GM19351 (cell line): ENCODE results near the gene CSTPP1.

Experiments
- ATAC-seq: cut with Tn5 transposase; IDR thresholded peaks from one replicate; pipeline ENCODE4 v1.9.1; 2021; ENCODE audit warnings: mild to moderate bottlenecking, moderate library complexity; ENCODE audit not compliant: unreplicated experiment

The CSTPP1 gene, protein sequence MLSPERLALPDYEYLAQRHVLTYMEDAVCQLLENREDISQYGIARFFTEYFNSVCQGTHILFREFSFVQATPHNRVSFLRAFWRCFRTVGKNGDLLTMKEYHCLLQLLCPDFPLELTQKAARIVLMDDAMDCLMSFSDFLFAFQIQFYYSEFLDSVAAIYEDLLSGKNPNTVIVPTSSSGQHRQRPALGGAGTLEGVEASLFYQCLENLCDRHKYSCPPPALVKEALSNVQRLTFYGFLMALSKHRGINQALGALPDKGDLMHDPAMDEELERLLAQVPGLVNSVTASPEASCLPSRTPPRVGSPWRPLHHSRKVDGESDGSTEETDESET

DNA sequence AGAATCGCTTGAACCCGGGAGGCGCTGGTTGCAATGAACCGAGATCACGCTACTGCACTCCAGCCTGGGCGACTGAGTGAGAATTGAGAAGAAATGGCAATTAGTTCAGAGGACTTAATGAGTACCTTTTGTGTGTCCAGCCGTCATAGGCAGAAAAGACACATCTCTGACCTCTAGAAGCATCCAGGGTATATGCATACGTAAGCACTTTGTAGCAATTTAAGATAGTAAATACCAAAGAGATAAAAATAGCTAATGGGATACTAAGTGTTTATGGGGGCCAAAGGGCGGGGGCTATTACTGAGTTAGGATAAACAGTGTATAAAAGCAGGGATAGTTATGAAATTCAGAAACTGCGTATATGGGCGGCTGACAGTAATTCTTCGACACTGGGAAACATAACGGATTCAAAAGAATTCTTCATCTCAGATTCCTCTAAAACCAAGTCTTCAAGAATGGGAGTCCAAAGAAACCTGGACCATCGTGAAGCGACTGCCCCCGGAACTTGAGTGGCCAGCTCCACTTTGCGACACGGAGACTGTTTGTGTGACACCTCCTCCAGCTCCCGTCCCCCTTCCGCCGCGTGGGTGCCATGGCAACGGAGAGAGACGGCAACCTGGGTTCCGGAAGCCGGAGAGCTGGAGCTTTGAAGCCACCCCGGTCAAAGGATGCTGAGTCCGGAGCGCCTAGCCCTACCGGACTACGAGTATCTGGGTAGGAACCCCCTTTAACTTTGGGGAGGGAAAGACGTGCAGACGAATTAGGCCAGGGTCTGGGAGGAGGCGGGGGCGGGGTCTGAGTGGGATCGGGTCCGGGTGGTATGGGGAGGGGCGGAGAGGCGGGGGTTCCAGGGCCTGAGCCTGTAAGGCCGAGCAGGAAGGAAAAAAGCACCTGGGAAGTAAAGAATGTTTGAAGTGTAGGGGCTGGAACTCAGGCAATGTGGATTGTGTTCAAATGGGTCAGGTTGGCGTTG lies at the start of gene CSTPP1:
TSS of gene CSTPP1 (plus strand) at position 624 of the 973 bp plus-strand sequence. CDS start at position 669, 45 bp downstream.
- peak; percentile 94 for ATAC-seq

DNA sequence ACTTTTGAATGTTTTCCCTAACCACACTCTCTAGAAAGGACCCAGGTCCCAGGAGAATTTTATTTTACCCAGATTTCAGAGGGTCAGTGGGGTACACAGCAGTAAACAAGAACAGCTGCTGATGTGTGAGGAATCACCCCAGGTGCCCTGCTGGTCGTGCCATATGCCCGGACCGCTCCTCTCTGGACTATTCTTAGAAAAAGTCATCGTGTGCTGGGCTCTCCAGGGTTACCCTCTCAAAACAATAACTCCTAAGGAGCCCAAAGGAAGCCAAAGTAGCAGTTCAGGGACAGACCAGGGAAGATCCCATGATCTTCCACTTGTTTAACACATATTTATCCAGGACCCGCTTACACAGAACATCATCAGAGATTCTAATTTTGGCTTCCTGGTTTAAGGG lies 47.9 kb upstream of the CSTPP1 start:
- ATAC-seq: no peak

DNA sequence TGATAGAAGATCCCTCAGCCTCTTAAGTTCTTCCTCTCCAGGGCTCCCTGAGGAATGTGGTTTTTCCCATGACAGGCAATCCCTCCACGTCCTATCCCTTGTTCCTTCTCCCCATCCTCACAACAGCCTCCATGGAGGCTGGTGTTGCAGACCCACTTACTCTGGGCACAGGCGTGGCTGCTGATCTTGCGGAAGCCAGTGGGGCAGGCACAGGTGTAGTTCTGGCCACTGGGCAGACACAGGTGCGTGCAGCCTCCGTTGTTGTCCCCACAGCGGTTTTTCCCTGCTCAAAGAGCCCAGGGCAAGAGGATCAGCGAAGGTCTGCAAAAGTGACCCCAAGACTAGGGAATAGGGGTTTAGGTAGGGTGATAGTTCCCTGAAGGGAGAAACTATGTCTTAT lies 47.3 kb upstream of the CSTPP1 start:
- ATAC-seq: no peak

DNA sequence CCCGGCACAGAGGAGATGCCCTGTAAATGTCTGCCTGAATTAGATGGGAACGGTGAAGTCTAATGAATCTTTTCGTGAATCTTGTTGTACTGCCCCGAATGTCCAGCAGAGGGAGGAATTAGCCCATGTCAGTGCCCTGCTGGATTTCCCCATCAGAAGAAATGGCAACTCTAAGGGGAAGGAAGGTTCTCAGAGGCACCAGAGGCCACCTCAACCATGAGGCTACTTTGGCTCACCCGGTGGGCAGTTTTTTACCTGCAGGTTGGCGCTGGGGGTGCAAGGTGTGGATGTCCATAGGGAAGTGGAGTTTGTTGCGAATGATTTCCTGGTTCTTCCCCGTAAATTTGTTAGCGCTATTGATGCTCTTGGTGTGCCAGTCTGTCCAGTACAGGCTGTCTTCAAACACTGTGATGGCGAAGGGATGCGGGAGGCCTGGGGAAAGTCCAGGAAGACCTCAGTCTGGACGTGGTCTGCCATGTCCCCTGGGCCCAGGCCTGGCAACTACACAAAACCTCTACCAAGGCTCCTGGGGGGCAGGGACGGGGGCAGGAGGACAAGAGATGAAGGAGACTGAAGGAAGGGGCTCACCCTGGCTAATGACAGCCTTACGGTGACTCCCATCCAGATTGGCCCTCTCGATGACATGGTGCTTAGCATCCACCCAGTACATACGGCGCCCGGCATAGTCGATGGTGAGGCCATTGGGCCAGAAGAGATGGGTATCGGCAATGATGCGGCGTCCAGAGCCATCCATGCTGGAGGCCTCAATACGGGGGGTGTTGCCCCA lies 46.7 kb upstream of the CSTPP1 start:
- peak; percentile 66 for ATAC-seq

DNA sequence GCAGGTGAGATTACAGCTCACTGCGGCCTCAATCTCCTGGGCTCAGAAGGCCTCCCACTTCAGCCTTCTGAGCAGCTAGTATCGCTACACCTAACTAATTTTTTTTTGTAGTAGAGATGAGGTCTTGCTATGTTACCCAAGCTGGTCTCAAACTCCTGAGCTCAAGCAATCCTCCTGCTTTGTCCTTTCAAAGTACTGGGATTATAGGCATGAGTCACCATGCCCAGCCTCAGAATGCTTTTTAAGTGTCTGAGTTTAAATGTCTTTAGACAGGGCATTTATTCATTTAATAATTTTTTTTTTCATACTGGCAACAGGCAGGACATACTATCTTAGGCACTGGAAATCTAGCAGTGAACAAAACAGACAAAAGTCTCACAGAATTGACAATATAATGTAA lies 45.9 kb upstream of the CSTPP1 start:
- ATAC-seq: no peak

DNA sequence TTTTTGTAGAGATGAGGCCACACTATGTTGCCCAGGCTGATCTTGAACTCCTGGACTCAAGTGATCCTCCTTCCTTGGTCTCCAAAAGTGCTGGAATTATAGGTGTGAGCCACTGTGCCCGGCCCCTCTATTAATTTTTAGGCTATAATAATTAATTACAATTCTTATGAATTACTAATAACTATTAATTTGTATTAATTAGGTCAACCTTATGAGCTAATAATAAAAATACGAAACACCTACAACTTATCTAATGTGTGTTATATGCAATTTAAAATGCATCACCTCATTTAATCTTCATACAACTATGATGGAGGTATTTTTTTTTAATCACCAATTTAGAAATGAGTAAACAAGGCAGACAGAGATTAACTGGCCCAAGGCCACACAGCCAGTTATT lies 44.5 kb upstream of the CSTPP1 start:
- ATAC-seq: no peak

DNA sequence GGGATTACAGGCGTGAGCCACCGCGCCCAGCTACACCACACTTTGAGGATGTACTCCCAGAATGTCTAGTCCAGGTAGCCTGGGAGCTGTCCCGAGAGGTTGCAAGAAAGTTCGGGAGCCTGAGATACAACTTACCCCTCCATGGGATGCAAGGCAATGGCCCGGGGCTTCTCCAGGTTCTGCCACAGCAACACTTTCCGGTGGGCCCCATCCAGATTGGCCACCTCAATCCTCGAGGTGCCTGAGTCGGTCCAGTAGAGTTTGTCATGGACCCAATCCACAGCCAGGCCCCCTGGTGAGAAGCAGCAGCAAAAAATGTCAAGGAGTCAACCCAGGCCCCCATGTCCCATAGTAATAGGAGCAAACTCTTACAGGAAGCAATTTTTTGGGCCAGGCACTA lies 43.7 kb upstream of the CSTPP1 start:
- no peak for ATAC-seq

DNA sequence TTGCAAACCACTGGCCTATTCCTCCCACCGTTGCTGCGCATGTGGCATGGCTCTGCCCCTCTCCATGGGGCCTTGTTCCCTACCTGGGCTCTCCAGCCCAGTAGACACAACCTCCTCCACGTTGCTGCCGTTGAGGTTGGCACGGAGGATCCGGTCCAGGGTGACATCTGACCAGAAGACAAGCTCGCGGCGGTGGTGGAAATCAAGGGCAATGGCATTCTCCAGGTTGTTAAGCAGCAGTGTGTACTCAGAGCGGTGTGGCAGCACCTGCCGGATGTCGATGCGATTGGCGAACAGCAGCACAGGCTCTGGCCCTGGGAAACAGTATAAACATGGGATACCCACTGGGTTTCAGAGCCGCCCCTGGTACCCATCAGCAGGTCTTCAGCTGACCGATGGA lies 42.1 kb upstream of the CSTPP1 start:
- ATAC-seq: no peak

DNA sequence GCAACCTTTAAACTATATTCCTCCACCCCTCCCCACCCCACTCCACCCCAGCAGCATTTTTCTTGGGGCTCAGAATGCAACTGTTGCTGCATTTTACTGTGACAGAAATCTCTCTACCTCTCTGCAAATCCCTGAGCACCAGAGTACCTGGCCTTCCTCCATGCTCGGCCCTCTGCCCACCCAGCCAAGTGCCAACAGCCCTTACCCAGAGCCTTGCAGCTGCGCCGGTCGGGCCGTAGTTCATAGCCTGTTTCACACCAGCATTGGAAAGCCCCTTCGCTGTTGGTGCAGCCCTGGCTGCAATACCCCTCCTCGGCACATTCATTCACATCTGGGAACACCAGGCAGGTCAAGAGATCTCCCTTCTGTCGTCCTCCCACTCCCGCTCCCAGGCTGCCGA lies 41.6 kb upstream of the CSTPP1 start:
- no peak for ATAC-seq

DNA sequence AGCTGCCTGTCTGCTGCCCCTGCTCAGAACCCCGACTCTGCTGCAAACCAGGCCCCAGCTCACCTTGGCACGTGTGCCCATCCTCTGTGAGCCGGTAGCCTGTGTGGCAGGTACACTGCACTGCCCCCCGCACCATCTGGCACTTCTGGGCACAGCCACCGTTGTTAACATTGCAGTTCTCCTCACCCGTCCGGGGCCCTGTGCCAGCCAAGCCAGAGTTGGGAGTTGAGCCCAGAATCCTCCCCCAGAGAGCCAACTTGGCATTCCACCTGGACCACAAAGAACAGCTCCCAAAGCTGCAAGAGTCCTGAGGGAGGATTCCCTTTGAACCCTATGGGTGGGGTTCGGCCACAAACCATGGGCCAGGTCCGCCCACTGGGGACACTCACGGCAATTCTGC lies 40.7 kb upstream of the CSTPP1 start:
- no peak for ATAC-seq

DNA sequence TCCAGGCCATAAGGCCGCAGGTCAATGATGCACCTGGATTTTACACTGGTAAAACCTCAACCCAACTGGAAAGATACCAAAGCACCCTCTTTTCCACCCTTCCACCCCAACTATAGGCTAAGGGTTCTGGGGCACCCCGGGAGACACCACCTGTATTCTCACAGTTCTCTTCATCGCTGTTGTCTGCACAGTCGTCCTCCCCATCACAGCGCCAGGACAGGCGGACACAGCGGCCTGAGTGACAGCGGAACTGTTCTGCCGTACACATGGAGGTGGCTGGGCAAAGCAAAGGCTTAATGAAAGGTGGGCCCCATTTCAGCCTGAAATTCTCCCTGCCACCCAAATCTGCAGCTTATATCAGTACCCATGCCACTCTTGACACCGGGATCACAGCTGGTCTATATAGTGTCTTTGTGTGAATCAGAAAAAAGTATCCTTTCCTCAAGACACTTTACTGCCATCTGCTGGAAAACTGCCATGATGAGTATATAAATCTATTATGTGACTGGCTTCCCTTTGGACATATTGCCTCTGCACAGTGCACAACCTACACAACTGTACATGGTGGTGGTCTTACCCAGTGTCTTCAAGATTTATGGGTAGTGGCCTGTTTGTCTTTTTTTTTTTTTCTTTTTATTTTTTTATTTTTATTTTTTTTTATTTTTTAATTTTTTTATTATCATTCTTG lies 39.7 kb upstream of the CSTPP1 start:
- ATAC-seq: no peak

DNA sequence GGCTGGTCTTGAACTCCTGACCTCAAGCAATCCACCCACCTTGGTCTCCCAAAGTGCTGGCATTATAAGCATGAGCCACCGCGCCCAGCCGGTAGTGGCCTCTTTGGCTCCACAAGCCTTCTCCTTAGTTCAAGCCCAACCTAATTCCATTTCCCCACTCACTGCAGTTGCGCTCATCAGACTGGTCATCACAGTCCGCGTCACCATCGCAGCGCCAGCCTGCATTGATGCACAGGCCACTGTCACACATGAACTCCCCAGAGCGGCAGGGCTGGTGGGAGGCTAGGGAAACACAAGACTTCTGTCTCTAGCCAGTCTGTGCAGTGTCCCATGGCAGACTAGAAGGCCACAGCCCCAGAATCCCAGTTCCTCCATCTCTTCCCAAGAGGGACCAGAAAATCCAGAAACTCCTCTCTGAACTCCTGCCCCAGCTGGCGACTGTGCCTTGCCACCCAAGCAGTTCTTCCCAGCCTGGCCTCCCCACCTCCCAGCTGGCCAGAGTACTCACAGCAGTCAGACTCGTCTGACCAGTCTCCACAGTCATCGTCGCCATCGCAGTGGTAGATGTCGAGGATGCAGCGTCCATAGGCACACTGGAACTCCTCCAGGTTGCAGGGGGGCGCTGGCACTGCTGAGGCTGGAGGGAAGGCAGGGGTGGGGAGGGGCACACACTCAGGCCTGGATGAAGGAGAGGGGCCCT lies 38.0 kb upstream of the CSTPP1 start:
- ATAC-seq: no peak

DNA sequence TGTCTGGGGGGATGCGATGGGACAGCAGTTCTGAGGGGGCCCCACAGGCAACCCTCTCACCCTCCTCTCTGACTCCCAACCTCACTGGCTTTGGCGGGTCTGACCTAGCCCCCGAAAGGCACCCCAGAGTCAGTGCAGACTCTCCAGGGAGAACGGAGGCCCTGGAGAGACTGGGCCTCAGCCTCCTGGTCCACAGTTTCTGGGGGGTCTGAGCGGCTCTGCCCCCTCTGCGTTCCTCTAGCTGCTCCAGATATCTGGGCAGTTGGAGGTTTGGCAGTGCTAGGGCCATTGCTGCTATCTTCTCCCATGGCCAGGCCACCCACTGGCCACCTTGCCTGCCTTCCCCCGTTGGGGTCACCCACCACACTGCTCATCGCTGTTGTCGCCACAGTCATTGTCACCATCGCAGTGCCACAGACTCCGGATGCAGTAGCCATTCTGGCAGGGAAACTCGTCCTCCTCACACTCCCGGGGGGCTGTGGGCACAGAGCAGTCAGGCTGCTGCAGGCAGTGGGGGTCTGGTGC lies 37.0 kb upstream of the CSTPP1 start:
- no peak for ATAC-seq

DNA sequence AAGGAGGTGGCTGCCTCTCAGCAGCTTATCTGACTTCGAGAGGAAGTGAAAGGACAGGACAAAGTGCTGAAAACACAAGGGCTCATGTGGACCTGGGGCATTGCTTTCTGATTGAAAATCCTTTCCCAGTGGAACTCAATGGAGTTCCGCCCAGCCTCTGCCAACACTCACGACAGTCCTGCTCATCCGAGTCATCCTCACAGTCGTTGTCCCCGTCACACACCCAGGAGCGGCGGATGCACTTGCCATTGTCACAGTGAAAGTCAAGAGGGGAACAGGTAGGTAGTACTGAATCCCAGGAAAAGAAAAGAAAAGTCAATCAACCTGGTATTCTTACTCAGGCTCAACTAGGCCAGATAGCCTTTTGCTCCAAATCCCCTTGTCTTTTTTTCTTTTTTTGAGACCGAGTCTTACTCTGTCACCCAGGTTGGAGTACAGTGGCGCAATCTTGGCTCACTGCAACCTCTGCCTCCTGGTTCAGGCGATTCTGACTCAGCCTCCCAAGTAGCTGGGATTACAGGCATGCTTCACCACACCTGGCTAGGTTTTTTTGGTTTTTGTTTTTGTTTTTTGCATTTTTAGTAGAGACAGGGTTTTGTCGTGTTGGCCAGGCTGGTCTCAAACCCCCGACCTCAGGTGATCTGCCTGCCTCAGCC lies 36.3 kb upstream of the CSTPP1 start:
- no peak for ATAC-seq

DNA sequence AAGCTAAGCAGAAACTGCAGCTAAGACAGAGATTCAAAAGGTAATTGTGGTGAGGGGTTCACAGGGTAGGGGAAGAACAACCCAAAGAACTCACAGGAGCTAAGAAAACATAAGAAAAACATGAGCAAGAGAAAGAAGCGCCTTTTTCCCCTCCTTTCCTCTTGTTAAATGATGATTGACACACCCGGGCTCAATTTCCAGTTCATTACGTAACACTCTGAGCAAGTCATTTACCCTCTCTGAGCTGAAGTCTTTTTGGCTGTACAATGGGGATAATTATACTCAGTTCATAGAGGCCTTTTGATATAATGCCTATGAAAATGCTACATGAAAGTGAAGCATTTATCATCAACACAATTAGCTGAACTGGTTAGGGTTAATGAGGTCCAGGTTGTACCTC lies 35.4 kb upstream of the CSTPP1 start:
- ATAC-seq: no peak

DNA sequence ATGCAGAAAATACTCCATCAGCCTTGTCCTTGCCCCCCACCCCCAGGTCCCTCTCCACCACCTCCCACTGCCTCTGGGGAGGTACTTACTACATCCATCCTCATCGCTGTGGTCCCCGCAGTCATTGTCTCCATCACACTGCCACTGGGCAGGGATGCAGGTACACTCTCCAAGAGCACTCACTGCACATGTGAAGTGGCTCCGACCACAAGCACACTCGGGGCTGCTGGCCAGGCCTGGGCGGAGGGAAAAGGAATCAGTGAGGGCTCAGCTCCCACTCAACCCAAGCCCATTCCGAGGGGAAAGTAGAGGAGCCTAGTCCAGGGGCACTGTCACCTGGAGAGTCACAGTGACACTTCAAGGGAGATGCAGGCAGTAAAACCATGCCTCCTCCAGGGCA lies 33.9 kb upstream of the CSTPP1 start:
- no peak for ATAC-seq

DNA sequence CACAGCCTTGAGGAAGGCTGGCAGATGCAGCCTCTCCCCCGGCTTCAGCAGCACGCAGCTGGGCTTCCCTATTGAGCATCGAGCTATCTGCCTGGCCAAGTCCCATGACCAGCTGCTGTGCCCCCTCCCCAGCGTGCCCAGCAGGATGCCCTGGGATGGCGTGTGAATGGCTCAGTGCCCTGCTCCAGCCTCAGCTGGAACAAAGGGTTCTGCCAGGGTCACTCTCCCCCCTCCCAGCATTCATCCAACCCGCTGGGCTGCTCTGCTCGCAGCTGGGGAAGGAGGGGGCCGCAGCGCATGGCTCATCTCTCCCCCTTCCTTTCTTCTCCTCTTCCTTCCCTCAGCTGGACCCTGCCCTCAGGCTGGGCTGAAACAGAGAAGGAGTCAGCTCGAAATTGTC lies 32.7 kb upstream of the CSTPP1 start:
- no peak for ATAC-seq

DNA sequence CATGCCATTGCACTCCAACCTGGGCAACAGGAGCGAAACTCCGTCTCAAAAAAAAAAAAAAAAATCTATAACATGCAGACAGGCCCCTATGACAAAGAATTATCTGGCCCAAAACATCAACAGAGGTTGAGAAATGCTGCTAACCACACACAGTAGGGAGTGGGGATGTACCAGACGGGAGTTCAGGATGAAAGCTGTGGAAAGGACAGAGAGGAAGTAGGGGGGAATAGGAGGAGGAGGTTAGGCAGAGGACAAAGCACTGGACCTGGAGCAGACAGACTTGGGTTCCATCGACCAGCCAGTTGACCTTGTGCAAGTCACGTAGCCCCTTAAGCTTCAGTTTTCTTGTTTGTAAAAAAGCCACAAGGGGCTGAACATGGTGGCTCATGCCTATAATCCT lies 30.8 kb upstream of the CSTPP1 start:
- ATAC-seq: no peak

DNA sequence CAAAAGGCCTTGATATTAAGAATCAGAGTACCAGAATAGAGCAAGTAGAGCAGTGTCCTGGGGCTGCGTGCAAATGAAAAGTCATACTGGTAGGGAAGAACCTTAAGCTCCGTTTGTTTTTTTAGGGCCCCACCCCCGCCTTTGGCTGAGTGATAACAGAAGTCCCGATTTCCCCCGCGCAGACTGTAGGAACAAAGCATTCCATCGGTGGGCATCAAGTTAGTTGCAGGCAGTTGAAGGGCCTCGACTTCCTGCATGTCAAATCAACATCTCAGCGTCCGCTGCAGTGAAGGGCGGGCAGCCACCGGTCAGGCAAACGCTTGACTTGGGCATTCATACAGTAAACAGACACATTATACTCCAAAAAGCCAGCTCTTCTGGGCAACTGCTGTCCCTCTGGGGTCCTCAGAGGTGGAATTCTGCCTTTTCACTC lies 29.9 kb upstream of the CSTPP1 start:
- no peak for ATAC-seq
